Ovary (tissue), 3 donors: ENCODE data around the gene FRMPD2.

Experiments used
- CTCF ChIP-seq, 3 donors: fragments of 450-650 bp in 2 of 3; fragments of 200-600 bp in 1 of 3; IDR thresholded peaks; one replicate each; pipeline versions ENCODE4 v1.5.1 to v1.8.0; 2016 to 2022; ENCODE audit warnings: antibody characterized with exemption in 3 of 3, mild to moderate bottlenecking in 1 of 3
- POLR2A ChIP-seq: fragments of 450-650 bp; IDR thresholded peaks from one replicate; pipeline ENCODE4 v1.6.1; 2017; ENCODE audit warnings: antibody characterized with exemption, mild to moderate bottlenecking, moderate library complexity
- donor health status: DM: no; HTN: no; CAD: no.

DNA sequence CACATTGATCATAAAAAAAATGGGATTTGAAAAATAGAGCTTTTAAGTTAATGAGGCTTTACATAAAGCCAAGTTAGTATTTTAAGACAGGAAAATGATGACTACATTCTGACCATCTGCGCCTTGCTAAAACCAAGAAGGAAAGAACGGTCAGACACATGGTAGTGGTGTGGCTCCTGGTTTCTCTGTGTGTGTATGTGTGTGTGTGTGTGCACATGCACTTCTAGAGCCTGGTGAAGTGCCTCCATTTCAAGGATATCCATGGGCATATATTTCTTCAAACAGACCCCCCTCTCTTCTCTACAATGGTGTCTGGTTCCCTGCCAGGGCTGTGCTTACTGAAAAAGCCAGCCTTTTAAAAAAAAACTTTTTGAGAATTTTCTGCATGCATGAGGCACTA, 80.9 kb downstream of the FRMPD2 start:
- TF ChIP-seq CTCF (IDR thresholded peaks at IDR 0.05) (no peak), POLR2A (no peak)
